ENCODE data around the gene DLG2.

DNA sequence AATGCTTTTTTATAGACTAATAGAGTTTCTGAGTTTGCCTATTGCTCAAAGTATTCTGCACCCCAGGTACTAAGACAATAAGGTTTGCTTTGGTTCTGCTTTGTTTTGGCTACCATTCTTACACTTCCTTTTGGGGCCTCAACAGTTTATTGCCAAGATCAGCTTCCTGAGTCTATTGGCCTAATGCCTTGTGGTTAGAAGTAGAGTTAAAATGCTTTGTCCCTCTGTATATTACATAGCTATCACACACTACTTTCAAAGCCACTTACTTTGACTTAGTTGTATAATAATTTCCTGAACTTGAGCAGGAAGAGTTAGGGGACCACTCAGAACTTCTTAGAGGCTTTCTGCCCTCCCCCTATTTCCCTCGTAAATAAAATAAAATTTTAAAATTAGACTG lies 96.5 kb downstream of the DLG2 start:
- TF ChIP-seq POLR2AphosphoS5 (IDR thresholded peaks at IDR 0.05): no peak
- TF ChIP-seq, protein P1, sequence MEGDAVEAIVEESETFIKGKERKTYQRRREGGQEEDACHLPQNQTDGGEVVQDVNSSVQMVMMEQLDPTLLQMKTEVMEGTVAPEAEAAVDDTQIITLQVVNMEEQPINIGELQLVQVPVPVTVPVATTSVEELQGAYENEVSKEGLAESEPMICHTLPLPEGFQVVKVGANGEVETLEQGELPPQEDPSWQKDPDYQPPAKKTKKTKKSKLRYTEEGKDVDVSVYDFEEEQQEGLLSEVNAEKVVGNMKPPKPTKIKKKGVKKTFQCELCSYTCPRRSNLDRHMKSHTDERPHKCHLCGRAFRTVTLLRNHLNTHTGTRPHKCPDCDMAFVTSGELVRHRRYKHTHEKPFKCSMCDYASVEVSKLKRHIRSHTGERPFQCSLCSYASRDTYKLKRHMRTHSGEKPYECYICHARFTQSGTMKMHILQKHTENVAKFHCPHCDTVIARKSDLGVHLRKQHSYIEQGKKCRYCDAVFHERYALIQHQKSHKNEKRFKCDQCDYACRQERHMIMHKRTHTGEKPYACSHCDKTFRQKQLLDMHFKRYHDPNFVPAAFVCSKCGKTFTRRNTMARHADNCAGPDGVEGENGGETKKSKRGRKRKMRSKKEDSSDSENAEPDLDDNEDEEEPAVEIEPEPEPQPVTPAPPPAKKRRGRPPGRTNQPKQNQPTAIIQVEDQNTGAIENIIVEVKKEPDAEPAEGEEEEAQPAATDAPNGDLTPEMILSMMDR (IDR thresholded peaks at IDR 0.05): no peak
